Loucy (cell line): Measurements from ENCODE around the gene BUB1.
"Not testable (repeated sequence)": the region's sequence is repeated elsewhere in the genome, so short reads cannot be mapped to it uniquely, and the experiment has no call there.

ENCODE experiments used
- H2AFZ ChIP-seq: fragments of 200-600 bp; sonication (generic); 2 replicates; pipeline ENCODE4 v1.6.0; 2016; ENCODE audit warnings: antibody characterized with exemption, mild to moderate bottlenecking, low read length, moderate library complexity
- H3F3A ChIP-seq: fragments of 200-600 bp; 2 replicates; pipeline ENCODE4 v1.6.0; 2016; ENCODE audit warnings: antibody characterized with exemption, low read depth, mild to moderate bottlenecking
- H3K27me3 ChIP-seq: fragments of 200-600 bp; sonication (generic); 2 replicates; pipeline ENCODE4 v1.6.1; 2014; ENCODE audit warnings: low read length, mild to moderate bottlenecking; ENCODE audit not compliant: insufficient read depth, poor library complexity, severe bottlenecking
- H3K36me3 ChIP-seq: fragments of 200-600 bp; sonication (generic); 2 replicates; pipeline ENCODE4 v1.6.1; 2016; ENCODE audit warnings: low read length; ENCODE audit not compliant: insufficient read depth
- H3K4me1 ChIP-seq: fragments of 200-600 bp; sonication (generic); 2 replicates; pipeline ENCODE4 v1.5.1; 2014; ENCODE audit warnings: low read length, mild to moderate bottlenecking; ENCODE audit not compliant: insufficient read depth, poor library complexity, severe bottlenecking
- H3K4me2 ChIP-seq: fragments of 200-600 bp; sonication (generic); 2 replicates; pipeline ENCODE4 v1.6.0; 2014; ENCODE audit warnings: antibody characterized with exemption, low read length, low read depth, mild to moderate bottlenecking; ENCODE audit not compliant: poor library complexity, severe bottlenecking
- H3K4me3 ChIP-seq: fragments of 200-600 bp; sonication (generic); 2 replicates; pipeline ENCODE4 v1.5.1; 2014; ENCODE audit warnings: low read length, mild to moderate bottlenecking, mixed read lengths; ENCODE audit not compliant: poor library complexity, severe bottlenecking
- H3K79me2 ChIP-seq: fragments of 200-600 bp; sonication (generic); 2 replicates; pipeline ENCODE4 v1.6.1; 2014; ENCODE audit warnings: low read length; ENCODE audit not compliant: insufficient read depth
- H3K9ac ChIP-seq: fragments of 200-600 bp; sonication (generic); 2 replicates; pipeline ENCODE4 v1.6.0; 2014; ENCODE audit warnings: mild to moderate bottlenecking, low read depth, low read length, moderate library complexity; ENCODE audit not compliant: poor library complexity, severe bottlenecking
- H3K9me2 ChIP-seq: fragments of 200-600 bp; sonication (generic); replicated peaks from 2 replicates; pipeline ENCODE4 v1.6.1; 2016; ENCODE audit warnings: low read depth, low read length, mixed read lengths
- H3K9me3 ChIP-seq: fragments of 200-600 bp; sonication (generic); 2 replicates; pipeline ENCODE4 v1.6.1; 2014; ENCODE audit warnings: mild to moderate bottlenecking, antibody characterized with exemption, low read length, low read depth; ENCODE audit not compliant: insufficient read depth
- H4K20me1 ChIP-seq: fragments of 200-600 bp; sonication (generic); 2 replicates; pipeline ENCODE4 v1.6.0; 2014; ENCODE audit warnings: antibody characterized with exemption, low read length, mild to moderate bottlenecking; ENCODE audit not compliant: insufficient read depth, poor library complexity, severe bottlenecking
- CTCF ChIP-seq: fragments of 200-600 bp; sonication (generic); conservative IDR thresholded peaks from 2 replicates; pipeline ENCODE4 v1.5.1; 2014; ENCODE audit warnings: mild to moderate bottlenecking, antibody characterized with exemption, low read length
- EZH2phosphoT487 ChIP-seq: fragments of 200-600 bp; IDR thresholded peaks from 2 replicates; pipeline ENCODE4 v1.6.1; 2018; ENCODE audit warnings: antibody characterized with exemption, mild to moderate bottlenecking, moderate library complexity, borderline replicate concordance

The BUB1 gene

GRCh38 chr2:110638004-110638403 lies 39.9 kb downstream of the BUB1 start:
- no peak overlapping the region for H3K4me3 ChIP-seq
- H3F3A ChIP-seq = no peaks in the 10 kb centered on the region; the same call in 1 of the 2 replicates
- H3K79me2 ChIP-seq = peaks cover 6% of the 10 kb centered on the region
- no peak overlapping the region for H3K4me2 ChIP-seq
- peaks cover 8% of the 10 kb centered on the region for H4K20me1 ChIP-seq
- H3K4me1 ChIP-seq = no peaks in the 10 kb centered on the region
- no peak overlapping the region for H3K9ac ChIP-seq
- H3K9me3 ChIP-seq = no peaks in the 10 kb centered on the region
- TF ChIP-seq EZH2phosphoT487 (no peak), CTCF (no peak)
- peaks cover 70% of the 10 kb centered on the region for H3K36me3 ChIP-seq
- no peak overlapping the region for H2AFZ ChIP-seq
- H3K9me2 ChIP-seq = no peaks in the 10 kb centered on the region
- H3K27me3 ChIP-seq = no peaks in the 10 kb centered on the region

- Histone ChIP-seq H3K9ac (no peak overlapping the region), H3K4me2 (no peak overlapping the region), H3K9me3 (no peaks in the 10 kb centered on the region), H2AFZ (no peak overlapping the region), H3K27me3 (no peaks in the 10 kb centered on the region), H3K36me3 (peaks cover 61% of the 10 kb centered on the region), H3K79me2 (no peaks in the 10 kb centered on the region), H4K20me1 (peaks cover 5% of the 10 kb centered on the region), H3K4me1 (no peaks in the 10 kb centered on the region), H3F3A (no peaks in the 10 kb centered on the region; the same call in 1 of the 2 replicates), H3K9me2 (no peaks in the 10 kb centered on the region), H3K4me3 (no peak overlapping the region)
- TF ChIP-seq CTCF = no peak
- no peak for TF ChIP-seq EZH2phosphoT487
Observed at GRCh38 chr2:110637093-110637492, 40.8 kb downstream of the BUB1 start.

- not testable (repeated sequence) for H3K4me2 ChIP-seq, H3K9ac ChIP-seq, H3K4me3 ChIP-seq, H3K9me3 ChIP-seq, H3K4me1 ChIP-seq, H3F3A ChIP-seq, H3K9me2 ChIP-seq, H3K79me2 ChIP-seq, H3K27me3 ChIP-seq, H2AFZ ChIP-seq, H4K20me1 ChIP-seq
- peaks cover 51% of the 10 kb centered on the region for H3K36me3 ChIP-seq
Observed at GRCh38 chr2:110635949-110636628, 41.8 kb downstream of the BUB1 start.

- not testable (repeated sequence) for H3K9ac ChIP-seq, H3K36me3 ChIP-seq, H4K20me1 ChIP-seq, H3K9me2 ChIP-seq, H3K4me2 ChIP-seq, H3K27me3 ChIP-seq, H3K4me1 ChIP-seq, H3K9me3 ChIP-seq, H3K4me3 ChIP-seq, H3F3A ChIP-seq, H2AFZ ChIP-seq, H3K79me2 ChIP-seq
Observed at GRCh38 chr2:110627348-110627747, 50.5 kb downstream of the BUB1 start.

GRCh38 chr2:110619326-110619939 lies 58.4 kb downstream of the BUB1 start:
- H3F3A ChIP-seq, H3K4me1 ChIP-seq, H3K36me3 ChIP-seq, H3K9me2 ChIP-seq, H3K4me3 ChIP-seq, H3K79me2 ChIP-seq, H3K27me3 ChIP-seq, H3K9me3 ChIP-seq, H3K4me2 ChIP-seq, H2AFZ ChIP-seq, H4K20me1 ChIP-seq, H3K9ac ChIP-seq: not testable (repeated sequence)

GRCh38 chr2:110613927-110614326 lies 63.9 kb downstream of the BUB1 start:
- H3K9ac ChIP-seq, H3K79me2 ChIP-seq, H3K27me3 ChIP-seq, H3K9me3 ChIP-seq, H3K4me3 ChIP-seq, H3F3A ChIP-seq, H3K36me3 ChIP-seq, H4K20me1 ChIP-seq, H3K4me1 ChIP-seq, H2AFZ ChIP-seq, H3K9me2 ChIP-seq, H3K4me2 ChIP-seq: not testable (repeated sequence)
